ENCODE data around the gene DAPK2. TPM values are rescaled to one million over a fixed set of nuclear protein-coding genes. Genes with fewer than 3 reads are reported as not detected.
"Not testable (repeated sequence)": the region's sequence is repeated elsewhere in the genome, so short reads cannot be mapped to it uniquely, and the experiment has no call there.

The DAPK2 gene
- total RNA-seq, 1 donor from 2014 or later, result 13.5 TPM

DNA sequence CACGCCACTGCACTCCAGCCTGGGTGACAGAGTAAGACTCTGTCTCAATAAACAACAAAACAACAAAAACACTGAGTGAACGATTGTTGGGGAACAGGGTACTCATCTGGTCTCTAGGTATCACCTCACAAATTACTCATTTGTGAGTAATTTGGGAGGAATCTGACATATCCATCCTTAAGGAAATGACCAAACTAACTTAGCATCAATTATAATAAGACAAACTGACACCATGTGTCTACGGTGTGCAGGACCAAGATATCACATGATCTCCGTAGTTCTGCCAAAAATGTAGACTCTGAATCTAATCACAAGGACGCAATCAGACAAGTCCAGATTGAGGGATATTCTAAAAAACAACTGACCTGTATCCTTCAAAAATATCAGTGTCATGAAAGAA is 12.0 kb upstream of the DAPK2 start:
- DNase-seq (ENCODE audit: low read depth in 2 of 2), result peak in 1 of 2 donors; percentile 45

DNA sequence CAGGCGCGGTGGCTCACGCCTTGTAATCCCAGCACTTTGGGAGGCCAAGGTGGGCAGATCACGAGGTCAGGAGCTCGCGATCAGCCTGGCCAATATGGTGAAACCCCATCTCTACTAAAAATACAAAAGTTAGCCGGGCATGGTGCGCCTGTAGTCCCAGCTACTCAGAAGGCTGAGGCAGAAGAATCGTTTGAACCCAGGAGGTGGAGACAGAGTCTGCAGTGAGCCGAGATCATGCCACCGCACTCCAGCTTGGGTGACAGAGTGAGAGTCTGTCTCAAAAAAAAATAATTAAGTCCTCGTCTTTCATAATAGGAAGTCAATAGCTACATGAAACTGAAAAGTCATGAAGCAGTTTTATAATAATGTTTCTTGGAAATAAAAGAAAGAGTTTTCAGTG is 7.4 kb upstream of the DAPK2 start:
- DNase-seq (ENCODE audit: low read depth in 2 of 2), result not testable (repeated sequence)

- no peak for DNase-seq (ENCODE audit: low read depth in 2 of 2)
Observed at GRCh38 chr15:64052925-64053491, 6.7 kb upstream of the DAPK2 start.

GRCh38 chr15:64051407-64052259 is 5.3 kb upstream of the DAPK2 start:
- peak in 1 of 2 donors; percentile 26 for DNase-seq (ENCODE audit: low read depth in 2 of 2)

GRCh38 chr15:64051093-64051402 is 4.8 kb upstream of the DAPK2 start:
- DNase-seq (ENCODE audit: low read depth in 2 of 2), result no peak

- no peak for DNase-seq (ENCODE audit: low read depth in 2 of 2)
Observed at GRCh38 chr15:64050281-64051092, 4.2 kb upstream of the DAPK2 start.

- DNase-seq (ENCODE audit: low read depth in 2 of 2), result no peak
Observed at GRCh38 chr15:64048781-64049460, 2.6 kb upstream of the DAPK2 start.

GRCh38 chr15:64045774-64046420 is 388 bp downstream of the DAPK2 start:
- peak in 1 of 2 donors; percentile 11 for DNase-seq (ENCODE audit: low read depth in 2 of 2)

DNA sequence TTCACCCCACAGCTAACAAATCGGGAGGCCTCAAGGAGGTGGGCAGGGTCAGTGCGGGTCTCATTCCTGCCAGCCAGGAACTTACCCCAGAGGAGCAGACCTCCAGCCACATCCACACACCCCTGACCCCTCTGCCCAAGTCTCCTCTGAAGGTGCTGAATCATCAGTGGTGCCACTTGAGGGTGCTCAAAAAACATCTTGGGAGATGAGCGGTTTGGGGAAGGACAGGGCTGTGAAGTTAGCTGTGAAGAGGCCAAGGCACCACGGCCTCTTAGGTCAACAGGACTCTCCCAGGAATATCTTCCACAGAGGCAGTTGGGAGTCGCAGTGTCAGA is 1.2 kb downstream of the DAPK2 start:
- DNase-seq (ENCODE audit: low read depth in 2 of 2), result no peak

DNA sequence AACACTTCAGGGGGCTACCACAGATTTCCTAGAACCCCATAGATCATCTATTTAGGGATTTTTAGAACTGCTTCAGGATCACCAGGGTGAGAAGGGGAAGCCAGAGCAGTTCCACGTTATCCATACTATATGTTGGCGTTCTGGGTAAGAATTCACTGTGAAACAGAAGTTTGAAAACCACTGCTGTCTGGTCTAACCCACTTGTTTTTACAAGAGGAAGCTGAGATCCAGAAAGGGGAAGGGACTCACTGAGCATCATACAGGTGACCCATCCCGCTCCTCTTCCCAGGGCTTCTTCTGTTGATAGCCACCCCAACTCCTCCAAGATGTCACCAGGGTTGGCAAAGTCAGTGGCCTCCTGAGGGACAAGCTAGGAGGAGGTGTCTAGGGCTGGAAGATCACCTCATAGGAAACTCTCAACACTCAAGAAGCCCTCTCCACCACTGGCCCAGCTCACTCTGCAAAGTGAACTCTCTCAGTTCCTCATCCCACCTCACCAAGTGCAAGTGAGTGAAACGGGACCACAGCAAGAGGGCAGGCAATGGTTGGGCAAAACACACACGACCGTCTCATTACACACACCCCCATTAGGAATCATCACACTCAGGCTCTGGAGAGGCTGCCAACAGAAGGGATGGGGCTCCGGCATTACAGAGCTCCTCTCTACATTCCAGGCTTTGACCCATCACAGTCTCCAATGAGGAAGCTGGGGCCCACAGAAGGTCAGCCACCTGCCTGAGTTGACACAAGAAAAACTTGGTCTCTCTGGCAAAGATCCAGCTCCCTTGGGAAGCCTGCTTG is 1.8 kb downstream of the DAPK2 start:
- peak; percentile 8 to 31 for DNase-seq (ENCODE audit: low read depth in 2 of 2)

DNA sequence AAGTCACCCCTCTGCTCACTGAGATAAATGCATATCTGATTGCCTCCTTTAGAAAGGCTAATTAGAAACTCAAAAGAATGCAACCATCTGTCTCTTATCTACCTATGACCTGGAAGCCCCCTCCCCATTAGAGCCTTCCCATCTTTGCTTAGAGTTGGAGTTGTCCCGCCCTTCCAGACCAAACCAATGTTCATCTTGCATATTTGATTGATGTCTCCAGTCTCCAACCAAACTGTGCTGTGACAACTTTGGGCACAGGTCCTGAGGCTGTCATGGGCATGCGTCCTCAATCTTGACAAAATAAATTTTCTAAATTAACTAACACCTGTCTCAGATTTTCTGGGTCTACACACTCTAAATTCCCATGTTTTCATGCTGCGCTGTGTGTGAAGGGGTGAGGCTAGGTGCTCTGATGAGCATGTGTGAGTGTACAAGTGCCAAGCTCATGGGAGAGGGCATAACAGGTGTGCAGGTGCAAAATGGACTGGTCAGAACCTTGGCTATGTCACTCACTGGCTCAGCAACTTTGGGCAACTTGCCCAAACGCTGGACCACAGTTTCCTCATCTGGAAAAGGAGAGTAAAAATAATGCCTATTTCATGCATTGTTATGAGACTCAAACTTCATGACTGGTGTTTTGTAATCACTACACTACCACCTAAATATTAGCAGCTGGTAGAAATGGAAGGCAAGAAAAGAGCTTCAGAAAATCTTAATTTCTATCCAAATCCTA is 7.2 kb downstream of the DAPK2 start:
- no peak for DNase-seq (ENCODE audit: low read depth in 2 of 2)

GRCh38 chr15:64037966-64038365 is 8.3 kb downstream of the DAPK2 start:
- DNase-seq (ENCODE audit: low read depth in 2 of 2), result no peak

- DNase-seq (ENCODE audit: low read depth in 2 of 2), result no peak
Observed at GRCh38 chr15:64037116-64037515, 9.2 kb downstream of the DAPK2 start.

DNA sequence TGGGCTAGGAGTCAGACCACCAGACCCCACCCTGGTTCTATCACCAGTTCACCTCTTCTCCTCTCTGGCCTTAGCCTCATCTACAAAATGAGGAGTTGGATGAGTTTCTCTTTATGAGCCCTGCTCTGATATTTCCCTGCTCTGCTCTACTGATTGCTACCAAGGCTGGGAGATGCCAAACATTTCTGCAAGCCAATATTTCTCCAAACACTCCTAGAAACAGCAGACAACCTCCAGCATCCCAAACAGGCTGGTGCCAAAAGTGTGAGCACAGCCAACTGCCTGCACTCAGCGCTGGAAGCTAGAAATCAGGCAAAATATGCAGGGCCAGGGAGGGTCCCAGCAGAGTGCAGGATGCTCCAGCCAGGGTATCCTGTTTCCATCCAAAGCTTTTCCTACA is 10.8 kb downstream of the DAPK2 start:
- DNase-seq (ENCODE audit: low read depth in 2 of 2), result no peak

DNA sequence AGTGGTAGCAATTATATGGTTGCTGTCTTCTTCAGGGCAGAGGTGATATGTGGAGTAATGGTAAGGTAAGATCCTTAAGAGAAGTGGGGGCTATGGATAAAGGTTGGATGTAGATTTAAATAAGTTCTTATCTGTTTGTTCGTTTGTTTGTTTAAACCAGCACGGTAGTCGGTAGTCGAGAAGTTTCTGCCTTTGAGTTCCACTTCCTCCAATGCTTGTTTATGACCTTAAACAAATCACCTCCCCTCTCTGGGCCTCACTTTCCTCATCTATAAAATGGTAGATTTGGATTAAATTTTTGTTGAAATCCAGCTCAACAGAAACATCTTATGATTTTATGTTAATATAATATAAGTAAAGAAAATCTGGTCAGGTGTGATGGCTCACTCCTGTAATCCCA is 11.8 kb downstream of the DAPK2 start:
- DNase-seq (ENCODE audit: low read depth in 2 of 2), result no peak

DNA sequence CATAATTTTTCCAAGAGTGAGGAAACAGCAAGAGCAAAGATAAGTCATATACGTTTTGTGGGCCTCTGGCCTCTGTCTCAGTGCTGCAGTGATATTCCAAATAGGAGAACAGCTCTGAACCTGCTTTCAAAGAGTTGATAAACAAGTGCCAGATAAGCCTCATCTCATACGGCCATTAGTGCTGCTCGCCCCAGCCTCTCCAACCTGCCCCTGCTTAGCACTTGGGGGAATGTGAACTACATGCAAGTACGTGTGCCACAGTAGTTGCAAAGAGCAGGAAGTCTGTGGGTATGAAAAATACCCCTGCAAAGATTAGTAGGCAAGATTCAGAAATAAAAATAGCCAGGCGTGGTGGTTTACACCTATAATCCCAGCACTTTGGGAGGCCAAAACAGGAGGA is 14.0 kb downstream of the DAPK2 start:
- no peak for DNase-seq (ENCODE audit: low read depth in 2 of 2)

GRCh38 chr15:64030123-64030522 is 16.2 kb downstream of the DAPK2 start:
- no peak for DNase-seq (ENCODE audit: low read depth in 2 of 2)

- DNase-seq (ENCODE audit: low read depth in 2 of 2), result no peak
Observed at GRCh38 chr15:64029633-64030032, 16.7 kb downstream of the DAPK2 start.

DNA sequence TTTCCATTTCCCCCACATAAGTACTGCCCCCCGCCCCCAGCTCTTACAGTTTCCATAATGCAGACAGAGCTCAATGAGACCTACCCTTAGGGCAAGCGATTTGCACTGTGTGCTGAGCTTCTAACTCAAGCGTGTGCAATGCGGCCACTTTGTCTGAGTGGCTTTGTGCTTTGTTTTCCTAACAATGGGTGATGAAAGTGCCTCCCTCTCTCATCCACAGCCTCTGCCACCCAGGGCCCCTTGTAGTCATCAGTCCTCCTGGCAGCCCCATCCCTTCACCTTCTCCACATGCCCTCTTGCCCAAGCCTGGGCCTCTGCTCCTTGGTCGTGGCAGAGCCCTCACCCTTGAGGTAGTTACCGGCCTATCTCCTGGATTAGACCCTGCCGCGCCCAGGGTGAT is 17.2 kb downstream of the DAPK2 start:
- DNase-seq (ENCODE audit: low read depth in 2 of 2), result no peak

DNA sequence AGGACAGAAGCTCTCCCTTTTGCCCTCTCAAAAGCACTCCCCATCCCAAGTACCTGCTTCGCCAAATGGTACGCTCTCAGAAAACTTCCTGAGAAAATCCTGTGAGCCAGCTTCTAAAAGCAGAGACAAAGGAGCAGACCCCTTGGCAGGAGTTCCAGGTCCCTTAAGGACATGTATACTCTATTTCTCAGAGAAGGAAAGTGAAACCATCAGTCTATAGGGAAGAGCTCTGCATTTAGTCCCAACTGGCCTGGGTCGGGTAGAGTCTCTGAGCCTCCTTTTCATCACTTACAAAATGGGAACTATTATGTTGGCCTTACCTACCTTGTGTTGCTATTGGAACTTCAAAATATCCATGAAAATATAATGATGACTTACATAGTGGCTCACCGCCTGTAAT is 19.7 kb downstream of the DAPK2 start:
- no peak for DNase-seq (ENCODE audit: low read depth in 2 of 2)
